SHP77 treated with DMSO at 0.1 percent for 48 hours (cell line): Measurements from ENCODE around the gene ACOT11.
A peak's percentile ranks its signal among the peaks of the same experiment; 100 is the strongest.

ENCODE experiments used
- DNase-seq: peaks from one replicate; lab custom pipeline; 2025; lab: John Stamatoyannopoulos, UW

Gene ACOT11

DNA sequence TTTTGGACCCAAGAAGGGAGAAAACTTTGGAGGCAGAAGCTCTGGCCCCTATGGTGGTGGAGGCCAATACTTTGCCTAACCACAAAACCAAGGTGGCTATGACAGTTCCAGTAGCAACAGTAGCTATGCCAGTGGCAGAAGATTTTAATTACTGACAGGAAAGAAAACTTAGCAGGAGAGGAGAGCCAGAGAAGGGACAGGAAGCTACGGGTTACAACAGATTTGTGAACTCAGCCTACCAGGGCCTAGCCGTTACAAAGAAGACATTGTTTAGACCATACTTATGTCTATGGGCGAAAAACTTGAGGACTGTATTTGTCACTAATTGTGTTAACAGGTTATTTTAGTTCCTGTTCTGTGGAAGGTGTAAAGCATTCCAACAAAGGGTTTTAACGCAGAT lies 10.4 kb upstream of the ACOT11 start:
- DNase-seq, result no peak

GRCh38 chr1:54538538-54538937 lies 9.5 kb upstream of the ACOT11 start:
- no peak for DNase-seq

DNA sequence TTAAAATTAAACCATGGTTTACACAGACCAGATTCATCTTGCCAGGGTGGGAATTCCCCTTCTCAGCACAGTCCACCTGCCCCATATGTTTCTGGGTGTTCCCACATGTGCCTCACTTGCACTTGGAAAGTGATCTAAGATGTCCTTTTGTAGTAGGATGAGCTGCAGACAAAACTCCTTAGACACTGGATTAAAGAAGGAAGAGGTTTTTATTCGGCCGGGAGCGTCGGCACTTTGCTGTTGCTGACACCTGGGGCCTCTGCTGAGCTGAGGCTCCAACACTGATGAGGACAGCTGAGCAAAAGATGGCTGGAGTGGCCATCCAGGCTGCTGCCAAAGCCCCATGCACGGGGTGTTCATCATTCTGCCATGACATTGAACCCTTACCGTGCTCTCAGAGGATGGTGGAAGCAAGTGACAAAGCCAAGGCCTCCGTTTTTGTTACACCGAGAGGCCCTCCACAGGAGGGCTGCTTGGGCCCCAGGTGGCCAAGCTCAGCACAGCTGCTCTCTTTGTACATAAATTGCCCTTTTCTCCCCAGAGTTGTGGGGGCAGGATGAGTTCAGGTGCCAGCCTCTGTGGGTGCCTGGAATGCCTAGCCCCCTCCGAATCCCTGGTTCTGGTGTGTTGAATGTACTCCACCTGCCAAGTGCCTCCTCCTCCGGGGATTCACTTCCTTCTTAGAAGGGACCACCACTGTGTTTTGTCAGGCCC lies 7.3 kb upstream of the ACOT11 start:
- DNase-seq, result no peak

GRCh38 chr1:54542120-54542961 lies 5.7 kb upstream of the ACOT11 start:
- peak; percentile 40 for DNase-seq

GRCh38 chr1:54542962-54543539 lies 5.0 kb upstream of the ACOT11 start:
- no peak for DNase-seq

DNA sequence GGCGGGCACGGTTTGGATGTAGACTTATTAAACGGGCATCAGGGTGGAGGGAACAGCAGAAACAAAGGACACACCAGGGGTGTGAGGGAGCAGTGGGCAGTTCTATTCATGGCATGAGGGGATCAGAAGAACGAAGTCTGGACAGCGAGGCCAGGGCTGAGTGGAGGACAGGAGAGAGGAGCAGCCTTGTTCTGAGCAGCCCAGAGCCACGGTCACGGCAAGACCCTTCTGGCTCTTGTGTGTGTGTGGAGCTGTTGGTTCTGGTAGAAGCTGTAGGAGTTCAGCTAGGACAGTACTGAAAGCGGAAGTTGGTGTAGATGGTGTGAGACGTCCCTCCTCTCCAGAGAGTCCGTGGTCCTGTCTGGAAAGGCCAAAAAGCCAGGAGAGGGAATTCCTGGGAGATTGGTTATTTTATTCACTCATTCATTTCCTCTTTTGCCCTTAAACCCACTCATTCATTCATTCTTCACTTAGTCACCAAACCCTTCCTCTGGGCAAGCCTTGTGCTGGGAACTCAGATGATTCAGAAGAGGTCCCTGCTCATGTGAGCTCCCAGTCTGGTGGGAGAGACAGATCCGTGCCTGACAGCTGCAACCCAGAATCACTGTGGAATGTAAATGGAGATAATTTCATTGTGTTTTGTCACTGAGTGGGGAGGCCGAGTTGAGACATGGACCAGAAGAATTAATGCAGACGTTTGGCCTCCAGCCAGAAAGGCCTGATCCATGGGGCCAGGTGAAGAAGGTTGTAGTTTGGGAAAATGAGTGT lies 4.1 kb upstream of the ACOT11 start:
- no peak for DNase-seq

DNA sequence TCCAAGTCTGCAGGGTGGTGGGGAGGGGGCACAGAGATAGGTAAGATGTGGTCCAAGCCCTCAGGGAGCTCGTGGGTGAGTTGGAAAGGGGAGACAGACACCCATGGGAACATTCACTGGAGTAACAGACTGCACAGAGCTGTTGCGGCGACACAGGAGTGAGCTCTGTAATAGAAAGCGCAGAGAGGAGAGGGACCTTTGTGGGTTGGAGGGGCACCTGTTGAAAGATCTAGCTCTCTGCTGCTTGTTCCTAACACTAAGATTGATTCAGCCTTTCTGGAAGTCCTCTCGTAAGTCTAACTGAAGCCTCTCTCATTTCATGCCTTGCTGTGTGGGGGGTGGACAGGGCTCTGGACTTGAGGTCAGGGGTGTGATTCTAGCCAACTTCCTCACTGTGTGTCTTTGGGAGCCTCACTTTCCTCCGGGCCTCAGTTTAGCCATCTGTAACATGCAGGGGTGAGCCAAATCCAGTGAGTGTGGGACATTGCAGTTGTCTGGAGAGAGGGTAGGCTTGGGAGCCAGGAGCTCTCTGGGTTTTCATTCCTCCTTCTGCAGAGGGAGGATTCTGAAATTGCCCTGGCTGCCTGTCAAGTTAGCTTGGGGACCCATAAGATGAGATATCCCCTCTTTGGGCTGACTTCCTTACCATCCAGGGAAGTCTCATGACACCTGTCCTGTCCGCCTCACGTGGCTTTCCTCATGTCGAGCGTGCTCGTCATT lies 2.0 kb upstream of the ACOT11 start:
- no peak for DNase-seq

DNA sequence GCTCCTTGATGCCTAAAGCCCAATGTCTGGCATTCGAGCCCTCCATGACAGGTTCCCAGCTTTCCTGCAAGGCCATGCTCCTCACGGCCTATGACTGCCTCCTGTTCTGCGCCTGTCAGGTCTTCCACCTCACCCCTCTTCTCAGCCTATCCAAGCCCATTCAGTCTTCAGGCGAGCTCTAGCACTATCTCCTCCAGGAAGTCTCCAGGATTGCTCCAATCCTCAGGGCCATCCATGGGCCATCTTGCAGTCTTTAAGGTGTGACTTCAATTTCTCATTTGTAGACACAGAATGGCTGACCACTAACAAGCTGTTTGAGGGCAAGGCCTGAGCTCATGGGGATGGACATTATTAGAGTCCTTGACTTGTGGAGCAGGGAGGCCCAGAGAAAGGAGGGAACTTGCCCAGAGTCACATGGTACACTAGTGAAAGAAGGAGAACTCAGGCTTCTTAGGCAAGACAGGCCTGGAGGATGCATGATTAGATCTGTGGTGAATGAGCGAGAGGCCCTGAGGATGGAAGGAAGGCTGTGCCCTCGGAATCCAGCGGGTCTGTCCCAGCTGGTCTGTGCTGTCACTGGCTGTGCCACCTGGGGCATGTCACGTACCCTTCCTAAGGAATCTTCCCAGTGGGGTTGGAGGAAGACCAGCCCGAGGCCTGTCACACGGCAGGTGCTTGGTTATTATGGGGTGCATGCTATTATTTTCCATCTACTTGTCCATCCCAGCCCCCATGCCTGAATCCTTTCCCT lies 1.2 kb upstream of the ACOT11 start:
- no peak for DNase-seq

DNA sequence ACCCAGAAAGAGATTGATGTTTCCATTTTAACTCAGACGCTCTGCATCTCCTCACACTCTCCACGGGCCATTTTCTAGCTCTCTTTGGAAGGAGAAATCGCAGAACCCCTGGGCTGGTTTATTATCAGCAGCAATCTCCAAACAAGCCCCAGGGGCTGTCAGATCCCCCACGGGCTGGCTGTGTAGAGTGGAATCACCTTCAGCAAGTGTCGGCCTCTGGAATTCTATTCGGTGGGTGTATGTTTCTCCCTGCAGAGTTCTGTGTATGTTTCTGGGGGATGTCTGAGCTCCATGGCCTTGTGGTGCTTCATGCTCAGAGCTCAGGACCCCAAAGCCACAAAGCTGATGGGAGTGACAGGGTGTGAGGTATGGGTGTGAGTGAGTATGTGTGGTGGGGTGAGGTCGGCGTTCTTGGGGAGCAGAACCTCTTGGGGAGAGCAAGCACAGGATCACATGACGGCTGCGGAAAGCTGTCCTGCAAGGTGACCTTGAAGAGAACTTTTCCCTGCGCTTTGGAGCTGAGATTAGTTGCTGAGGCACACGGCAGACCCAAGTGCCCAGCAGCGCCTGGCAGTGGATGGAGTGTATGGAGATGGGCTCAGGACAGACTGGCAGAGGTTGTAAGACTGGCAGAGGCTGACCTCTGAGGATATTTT lies 489 bp downstream of the ACOT11 start:
- DNase-seq, result no peak

- no peak for DNase-seq
These were observed 1.3 kb downstream of the ACOT11 start for GRCh38 chr1:54549181-54549924.

DNA sequence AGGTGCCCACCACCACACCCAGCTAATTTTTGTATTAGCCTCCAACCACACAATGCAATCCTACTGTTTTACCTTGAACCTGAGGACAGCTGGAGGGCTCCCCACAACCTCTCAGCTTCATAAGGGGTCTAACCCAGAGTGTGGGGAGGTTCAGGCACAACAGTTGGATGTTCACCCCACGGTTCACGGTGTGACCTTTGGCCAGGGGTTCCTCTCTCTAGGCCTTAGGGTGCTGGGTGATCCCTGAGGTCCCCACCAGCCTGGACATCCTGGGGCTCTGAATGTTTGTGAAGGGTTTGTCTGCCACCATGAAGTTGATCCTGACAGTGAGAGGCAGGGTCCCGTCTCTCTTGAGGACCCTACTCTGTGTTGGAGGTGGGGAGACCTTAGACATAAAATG lies 3.9 kb downstream of the ACOT11 start:
- DNase-seq, result no peak

DNA sequence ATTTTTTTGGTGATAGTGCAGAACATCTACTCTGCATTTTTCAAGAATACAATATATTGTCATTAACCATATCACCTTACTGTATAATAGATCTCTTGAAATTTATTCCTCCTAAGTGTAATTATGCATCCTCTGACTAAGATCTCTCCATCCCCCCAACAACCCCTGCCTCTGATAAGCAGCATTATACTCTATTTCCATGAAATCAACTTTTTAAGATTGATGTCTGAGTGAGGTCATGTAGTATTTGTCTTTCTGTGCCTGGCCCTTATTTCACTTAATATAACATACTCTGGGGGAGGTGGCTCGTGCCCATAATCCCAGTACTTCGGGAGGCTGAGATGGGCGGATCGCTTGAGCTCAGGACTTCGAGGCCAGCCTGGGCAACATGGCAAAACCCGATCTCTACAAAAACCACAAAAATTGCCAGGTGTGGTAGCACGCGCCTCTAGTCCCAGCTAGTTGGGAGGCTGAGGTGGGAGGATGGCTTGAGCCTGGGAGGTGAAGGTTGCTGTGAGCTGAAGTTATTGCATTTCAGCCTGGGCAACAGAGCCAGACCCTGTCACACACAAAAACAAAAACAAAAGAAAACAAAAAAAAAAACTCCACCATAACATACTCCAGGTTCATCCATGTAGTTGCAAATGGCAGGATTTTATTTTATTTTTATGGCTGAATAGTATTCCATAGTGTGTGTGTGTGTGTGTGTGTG lies 5.7 kb downstream of the ACOT11 start:
- no peak for DNase-seq

- DNase-seq, result no peak
These were observed 8.1 kb downstream of the ACOT11 start for GRCh38 chr1:54556110-54556509.

DNA sequence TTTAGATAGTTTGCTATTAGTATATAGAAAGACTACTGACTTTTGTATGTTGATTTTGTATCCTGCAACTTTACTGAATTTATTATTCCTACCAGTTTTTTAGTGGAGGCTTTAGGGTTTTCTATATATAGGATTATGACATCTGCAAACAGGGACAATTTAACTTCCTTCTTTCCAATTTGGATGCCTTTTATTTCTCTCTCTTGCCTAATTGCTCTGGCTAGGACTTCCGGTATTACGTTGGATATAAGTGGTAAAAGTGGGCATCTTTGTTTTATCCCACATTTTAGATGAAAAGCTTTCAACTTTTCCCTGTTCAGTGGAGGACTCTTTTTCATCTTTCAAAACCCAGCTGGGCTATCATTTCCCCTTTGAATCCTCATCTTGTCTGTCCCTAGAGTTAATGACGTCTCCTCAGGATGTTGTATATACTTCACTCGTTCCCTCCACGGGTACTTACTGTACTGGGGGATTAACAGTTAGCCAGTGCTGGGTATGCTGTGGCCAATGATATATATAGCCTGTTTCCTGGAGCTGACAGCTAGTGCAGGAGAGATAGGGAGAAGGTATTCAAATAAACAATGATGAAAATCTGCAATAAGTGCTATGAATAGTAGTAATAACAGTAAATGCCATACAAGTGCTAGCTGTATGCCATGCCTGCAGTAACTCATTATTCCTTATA lies 9.8 kb downstream of the ACOT11 start:
- DNase-seq, result no peak

GRCh38 chr1:54558434-54559030 lies 10.5 kb downstream of the ACOT11 start:
- no peak for DNase-seq

- no peak for DNase-seq
These were observed 11.1 kb downstream of the ACOT11 start for GRCh38 chr1:54559111-54559548.

- no peak for DNase-seq
These were observed 11.8 kb downstream of the ACOT11 start for GRCh38 chr1:54559771-54560231.
